GM12872 (cell line): ENCODE results near the gene CSMD2.

Experiments
- TF ChIP-seq, protein P1 (sequence below): IDR thresholded peaks from 3 replicates; pipeline ENCODE4 v1.5.1; 2011; ENCODE audit warnings: low read depth, mild to moderate bottlenecking, low read length, moderate library complexity; ENCODE audit not compliant: insufficient read depth

The CSMD2 gene

DNA sequence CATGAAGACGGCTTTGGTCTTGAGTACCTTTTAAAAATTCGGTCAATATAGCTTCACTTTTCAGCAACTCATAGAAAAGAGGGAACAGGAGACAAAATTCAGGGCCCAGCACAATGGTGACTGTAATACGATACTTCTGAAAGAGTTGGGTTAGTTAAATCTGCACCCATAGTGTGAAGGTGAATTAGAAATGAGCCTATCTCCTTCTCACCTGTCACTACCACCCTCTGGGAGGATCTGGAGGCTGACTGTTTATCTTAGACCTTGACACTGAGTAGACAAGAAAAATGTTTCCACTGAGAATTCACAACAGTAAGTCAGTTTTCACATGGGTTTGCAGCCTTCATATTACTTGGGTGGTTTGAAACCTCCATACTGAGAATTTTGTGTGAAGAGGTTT is 359.0 kb downstream of the CSMD2 start:
- TF ChIP-seq, protein P1, sequence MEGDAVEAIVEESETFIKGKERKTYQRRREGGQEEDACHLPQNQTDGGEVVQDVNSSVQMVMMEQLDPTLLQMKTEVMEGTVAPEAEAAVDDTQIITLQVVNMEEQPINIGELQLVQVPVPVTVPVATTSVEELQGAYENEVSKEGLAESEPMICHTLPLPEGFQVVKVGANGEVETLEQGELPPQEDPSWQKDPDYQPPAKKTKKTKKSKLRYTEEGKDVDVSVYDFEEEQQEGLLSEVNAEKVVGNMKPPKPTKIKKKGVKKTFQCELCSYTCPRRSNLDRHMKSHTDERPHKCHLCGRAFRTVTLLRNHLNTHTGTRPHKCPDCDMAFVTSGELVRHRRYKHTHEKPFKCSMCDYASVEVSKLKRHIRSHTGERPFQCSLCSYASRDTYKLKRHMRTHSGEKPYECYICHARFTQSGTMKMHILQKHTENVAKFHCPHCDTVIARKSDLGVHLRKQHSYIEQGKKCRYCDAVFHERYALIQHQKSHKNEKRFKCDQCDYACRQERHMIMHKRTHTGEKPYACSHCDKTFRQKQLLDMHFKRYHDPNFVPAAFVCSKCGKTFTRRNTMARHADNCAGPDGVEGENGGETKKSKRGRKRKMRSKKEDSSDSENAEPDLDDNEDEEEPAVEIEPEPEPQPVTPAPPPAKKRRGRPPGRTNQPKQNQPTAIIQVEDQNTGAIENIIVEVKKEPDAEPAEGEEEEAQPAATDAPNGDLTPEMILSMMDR, result no peak

DNA sequence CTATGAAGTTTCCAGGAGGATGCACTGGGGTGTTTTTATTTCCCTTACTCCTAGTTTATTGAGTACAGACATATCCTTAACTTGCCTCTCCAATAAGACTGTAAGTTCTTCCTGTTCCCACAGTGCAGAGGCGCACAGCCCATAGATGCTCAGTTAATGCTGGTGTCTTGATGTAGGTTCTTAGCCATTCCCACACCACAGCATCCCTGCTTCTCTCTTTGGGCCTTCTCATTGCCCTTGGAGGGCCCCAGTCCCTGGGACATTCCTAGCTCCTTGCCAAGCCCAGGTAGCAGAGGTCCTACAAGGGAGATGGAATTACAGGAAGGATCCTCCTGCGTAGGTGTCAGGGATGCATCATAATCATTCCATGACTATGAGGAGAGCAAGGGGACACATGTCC is 362.8 kb downstream of the CSMD2 start:
- TF ChIP-seq, protein P1, result no peak

DNA sequence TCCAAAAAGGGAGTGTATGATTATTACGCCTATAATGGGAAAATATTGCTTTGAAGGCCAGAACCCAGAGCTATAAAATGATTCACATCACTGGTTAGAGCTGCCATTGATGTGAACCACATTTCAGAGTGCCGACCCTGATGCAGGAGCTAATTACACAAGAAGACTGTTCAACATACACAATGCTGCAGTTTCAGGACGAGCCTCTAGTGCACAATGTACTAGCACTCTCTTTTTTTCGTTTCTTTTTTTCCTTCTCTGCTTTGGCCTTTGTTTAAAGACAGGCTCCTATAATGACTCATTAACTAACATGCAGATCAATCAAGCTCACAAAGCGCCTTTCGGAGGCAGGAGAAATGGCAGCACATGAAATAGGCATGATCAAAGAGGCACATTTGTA is 367.2 kb downstream of the CSMD2 start:
- TF ChIP-seq, protein P1, result no peak

DNA sequence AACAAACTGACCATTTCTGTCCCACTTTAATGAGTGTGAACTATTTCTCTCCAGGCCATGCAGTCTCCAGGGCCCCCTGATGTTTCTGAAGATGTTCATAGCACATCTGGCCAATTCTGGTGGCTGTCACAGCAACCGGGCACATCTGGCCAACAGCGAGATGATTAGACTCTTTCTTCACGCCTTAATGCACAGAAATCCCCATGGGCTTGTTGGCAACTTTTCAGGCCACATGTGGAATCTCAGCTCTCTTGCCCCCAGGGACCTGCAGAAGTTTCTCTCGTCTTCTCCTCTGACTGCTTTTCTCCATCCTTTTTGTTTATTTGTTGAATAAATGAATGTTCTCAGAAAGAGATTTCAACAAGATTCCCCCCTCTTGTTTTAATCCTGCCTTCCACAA is 372.4 kb downstream of the CSMD2 start:
- TF ChIP-seq, protein P1, result no peak

DNA sequence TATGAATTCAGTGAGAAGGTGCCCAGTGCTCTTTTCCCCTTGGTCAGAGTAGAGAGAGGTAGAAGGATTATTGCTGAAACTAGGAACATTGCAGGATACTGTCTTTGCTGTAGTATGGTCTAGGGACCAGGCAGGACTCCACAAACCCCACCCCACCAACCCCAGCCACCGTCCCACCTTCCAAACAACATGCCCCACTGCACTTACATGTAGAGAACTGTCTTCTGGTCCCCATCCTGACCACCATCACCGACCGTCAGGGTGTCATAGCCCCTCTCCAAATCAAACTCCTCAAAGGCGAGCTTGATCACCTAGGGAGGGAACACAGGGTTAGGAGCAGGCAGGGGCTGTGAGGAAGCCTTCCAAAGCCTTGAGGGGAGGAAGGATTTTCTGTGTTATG is 372.8 kb downstream of the CSMD2 start:
- TF ChIP-seq, protein P1, result no peak

DNA sequence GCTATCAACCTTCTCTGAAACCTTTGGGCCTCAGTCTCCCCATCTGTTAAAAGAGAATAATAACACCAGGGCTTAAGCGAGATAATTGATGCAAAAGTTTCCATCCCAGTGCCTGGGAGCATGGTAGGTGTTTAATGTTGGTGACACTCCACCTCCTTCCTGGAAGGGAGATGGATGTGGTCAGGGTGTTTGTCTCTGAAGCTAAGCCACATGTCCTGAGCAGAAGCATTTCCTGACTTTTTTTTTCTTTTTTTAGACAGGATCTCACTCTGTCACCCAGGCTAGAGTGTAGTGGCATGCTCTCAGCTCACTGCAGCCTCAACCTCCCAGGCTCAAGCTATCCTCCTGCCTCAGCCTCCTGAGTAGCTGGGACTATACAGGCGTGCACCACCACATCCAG is 373.8 kb downstream of the CSMD2 start:
- TF ChIP-seq, protein P1, result no peak

DNA sequence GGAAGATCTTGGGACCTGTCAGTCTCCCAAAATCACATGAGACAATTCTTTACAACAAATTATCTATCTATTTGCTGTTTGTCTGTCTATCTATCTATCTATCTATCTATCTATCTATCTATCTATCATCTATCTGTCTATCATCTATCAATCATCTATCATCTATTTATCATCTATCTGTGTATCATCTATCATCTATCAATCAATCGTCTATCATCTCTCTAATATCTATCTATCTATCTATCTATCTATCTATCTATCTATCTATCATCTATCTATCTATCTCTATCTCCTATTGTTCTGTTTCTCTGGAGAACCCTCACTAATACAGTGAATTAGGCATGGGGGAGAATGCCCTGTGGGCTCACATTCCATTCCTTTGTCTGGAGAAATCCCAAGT is 374.5 kb downstream of the CSMD2 start:
- TF ChIP-seq, protein P1, result no peak

DNA sequence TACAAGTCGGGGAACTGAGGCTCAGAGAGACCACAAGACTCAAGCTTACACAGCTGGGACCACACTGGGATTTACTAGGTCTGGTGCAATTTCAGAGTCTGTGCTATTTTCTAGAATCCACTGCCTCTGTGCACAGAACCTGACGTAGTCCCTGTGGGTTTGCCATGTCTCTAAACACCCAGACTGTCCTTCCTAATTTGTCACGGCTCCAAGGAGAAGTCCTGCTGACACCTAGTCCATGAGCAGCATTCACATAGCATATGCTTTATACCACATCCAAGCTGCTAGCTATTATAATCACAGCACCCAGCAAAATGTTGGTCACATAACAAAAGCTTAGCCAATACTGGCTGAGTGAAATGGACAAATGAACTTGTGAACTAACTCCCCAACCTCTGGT is 380.2 kb downstream of the CSMD2 start:
- TF ChIP-seq, protein P1, result no peak
